Measurements from ENCODE around the gene NSUN6.
"Not testable (repeated sequence)": the region's sequence is repeated elsewhere in the genome, so short reads cannot be mapped to it uniquely, and the experiment has no call there.

NSUN6 gene

DNA sequence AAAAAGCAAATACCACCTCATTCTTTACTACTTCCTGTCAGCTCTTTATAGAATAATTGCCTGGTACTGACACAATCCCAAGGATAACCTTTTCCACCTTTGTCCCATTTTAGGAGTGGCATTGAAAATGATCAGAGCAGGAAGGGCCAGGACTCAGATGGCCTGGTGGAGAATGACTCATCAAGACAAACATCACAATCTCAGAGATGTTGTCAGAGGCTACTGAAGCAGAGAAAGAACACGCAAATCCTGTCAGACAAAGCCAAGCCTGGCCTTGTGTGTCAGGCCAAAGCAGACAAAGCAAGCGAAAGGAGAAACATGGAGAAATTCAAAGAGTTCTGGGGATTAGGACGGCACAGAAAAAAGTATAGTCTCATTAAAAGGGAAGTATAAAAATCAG, 40.9 kb downstream of the NSUN6 start:
- peak; percentile 9 for DNase-seq (ENCODE audit: low read depth)

DNA sequence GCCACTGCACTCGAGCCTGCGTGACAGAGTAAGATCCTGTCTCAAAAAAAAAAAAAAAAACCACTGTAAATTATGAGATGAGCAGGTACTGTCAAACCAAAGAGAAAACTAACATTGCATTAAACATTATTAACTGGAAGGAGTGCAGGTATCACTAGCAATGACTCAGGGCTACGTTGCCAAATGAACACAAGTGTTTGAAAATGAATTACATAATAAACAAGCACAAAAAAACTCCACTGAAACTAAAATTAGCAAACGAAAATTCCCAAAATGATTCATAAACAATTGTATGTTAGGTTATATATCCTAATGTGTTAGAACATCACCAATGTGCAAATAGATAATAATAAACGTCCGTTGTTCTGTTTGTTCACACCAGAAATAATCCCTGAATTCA, 42.8 kb downstream of the NSUN6 start:
- DNase-seq (ENCODE audit: low read depth): no peak

DNA sequence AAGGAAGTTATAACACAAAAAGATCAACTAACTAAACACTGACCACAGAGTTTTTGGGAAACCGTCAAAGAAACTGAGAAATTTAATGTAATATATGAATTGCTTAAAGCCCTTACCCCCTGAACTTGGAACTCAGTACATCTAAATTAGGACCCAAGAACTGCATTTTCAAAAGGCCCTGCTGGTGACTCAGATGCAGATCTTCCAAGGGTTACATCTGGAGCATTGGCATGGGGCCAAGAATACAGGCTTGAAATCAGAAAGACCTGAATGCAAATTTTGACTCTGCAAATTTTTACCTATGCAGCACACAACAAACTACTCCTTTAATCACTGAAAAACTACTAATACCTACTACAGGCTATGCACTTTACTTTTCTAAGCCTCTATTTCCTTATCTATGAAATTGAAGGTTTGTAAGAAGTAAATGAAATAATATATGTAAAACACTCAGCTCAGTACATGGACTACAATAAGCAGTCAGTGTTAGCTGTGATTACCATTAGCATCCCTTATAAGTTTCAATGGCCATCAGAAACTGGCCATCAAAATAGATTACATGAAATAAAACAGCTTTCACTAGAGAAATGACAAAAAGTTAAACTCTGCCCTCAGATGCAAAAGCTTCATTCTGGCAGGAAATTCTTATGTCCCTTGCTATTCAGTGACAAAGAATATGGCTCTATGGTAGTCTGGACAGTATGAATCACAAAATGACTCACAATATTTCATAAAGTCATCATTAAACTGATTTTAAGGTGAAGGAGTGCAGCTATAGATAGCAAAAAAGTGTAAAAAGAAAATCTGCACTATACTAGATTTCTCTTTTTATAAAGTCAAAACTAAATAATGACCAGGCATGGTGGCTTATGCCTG, 43.6 kb downstream of the NSUN6 start:
- DNase-seq (ENCODE audit: low read depth): peak; percentile 68

DNA sequence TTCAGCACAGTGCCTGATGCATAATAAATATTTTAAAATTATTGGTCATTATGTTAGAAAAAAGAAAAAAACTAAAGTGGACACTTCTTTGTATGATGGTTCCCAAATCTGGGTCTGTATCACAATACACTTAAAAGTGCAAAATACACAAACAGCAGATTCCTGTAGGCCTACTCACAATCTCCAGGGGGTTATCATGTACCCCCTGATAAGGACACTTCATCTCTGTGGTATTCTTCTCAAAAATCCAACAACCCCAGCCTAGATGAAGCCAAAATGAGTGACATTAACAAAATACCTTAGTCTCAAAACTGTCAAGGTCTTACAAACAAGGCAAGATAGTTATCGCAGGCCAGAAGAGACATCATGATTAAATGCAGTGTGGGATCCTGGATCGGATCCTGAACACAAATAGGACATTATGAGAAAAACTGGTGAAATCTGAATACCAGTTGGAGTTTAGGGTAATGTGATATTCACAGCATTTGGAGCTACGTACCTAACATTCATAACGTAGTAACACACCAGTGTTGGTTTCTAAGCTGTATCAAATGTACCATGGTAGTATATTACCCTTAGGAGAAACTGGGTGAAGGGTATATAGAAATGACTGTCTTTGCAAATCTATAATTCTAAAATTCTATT, 45.2 kb downstream of the NSUN6 start:
- DNase-seq (ENCODE audit: low read depth): peak; percentile 19

DNA sequence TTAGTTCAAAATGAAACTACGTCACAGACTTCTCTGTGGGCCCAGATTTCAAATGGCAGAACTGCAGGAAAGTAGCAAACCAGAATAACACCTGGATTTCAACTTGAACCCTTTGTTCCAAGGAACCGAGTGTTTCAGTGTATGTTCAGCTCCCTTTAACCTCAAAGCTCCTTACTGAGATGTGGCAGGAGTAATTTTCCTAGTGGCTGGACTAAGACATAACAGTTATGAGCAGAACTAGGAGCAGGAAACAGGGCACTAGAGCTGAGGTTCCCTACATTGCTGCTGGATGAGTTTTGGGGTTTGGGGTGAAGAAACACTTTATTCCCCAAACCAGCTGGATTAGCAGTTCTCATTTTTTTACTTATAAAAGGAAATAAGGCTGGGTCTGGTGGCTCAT, 50.1 kb downstream of the NSUN6 start:
- no peak for DNase-seq (ENCODE audit: low read depth)

DNA sequence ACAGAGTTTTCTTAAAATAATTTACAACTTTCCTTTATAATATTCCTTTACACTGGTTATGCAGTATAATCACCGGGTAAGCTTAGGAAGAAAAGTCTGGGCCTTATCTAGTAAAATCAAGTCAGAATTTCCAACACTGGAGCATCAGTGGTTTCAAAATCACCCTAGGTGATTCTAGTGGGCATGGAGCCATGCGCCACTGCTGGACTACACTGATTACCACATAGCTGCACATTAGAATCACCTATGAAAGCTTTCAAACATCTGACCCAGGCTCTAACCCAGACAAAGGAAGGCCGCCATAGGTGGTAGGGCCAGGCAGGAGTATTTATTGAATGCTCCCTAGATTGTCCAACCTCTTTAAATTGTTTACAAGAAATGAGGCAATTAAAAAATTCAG, 52.0 kb downstream of the NSUN6 start:
- DNase-seq (ENCODE audit: low read depth): no peak

DNA sequence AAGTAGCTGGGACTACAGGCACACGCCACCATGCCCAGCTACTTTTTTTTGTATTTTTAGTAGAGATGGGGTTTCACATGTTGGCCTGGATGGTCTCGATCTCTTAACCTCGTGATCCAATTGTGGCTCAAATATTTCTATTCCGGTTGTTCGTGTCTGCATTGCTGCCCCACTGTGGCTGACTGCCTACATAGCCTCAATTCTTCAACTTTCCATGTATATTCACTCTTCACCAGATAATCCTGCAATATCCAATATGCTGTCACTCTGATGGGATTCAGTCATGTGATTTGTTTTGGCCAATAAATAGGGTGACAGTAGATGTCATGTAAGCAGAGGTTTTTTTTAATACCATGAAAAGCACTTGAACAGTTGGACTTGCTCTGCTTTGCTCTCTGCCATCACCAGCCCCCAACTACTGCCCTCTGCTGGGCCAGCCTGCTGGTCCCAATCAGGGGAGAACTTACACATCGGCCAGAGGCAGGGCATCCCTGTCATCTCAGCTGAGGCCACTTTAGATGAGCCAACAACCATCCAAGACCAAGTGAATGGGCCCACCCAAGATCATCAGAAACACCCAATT, 56.7 kb downstream of the NSUN6 start:
- no peak for DNase-seq (ENCODE audit: low read depth)

DNA sequence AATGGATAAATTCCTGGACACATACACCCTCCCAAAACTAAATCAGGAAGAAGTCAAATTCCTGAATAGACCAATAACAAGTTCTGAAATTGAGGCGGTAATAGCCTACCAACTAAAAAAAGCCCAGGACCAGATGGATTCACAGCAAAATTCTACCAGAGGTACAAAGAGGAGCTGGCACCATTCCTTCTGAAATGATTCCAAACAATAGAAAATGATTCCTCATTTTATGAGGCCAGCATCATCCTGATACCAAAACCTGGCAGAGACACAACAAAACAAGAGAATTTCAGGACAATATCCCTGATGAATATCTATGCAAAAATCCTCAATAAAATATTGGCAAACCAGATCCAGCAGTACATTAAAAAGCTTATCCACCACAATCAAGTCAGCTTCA, 60.2 kb downstream of the NSUN6 start:
- DNase-seq (ENCODE audit: low read depth): not testable (repeated sequence)

DNA sequence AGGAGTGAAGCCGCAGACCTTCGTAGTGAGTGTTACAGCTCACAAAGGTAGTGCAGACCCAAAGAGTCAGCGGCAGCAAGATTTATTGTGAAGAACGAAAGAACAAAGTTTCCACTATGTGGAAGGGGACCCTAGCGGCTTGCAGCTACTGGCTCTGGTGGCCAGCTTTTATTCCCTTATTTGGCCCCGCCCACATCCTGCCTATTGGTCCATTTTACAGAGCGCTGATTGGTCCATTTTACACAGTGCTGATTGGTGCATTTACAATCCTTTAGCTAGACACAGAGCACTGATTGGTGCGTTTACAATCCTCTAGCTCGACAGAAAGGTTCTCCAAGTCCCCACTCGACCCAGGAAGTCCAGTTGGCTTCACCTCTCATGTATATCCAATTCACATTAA, 64.8 kb downstream of the NSUN6 start:
- not testable (repeated sequence) for DNase-seq (ENCODE audit: low read depth)

DNA sequence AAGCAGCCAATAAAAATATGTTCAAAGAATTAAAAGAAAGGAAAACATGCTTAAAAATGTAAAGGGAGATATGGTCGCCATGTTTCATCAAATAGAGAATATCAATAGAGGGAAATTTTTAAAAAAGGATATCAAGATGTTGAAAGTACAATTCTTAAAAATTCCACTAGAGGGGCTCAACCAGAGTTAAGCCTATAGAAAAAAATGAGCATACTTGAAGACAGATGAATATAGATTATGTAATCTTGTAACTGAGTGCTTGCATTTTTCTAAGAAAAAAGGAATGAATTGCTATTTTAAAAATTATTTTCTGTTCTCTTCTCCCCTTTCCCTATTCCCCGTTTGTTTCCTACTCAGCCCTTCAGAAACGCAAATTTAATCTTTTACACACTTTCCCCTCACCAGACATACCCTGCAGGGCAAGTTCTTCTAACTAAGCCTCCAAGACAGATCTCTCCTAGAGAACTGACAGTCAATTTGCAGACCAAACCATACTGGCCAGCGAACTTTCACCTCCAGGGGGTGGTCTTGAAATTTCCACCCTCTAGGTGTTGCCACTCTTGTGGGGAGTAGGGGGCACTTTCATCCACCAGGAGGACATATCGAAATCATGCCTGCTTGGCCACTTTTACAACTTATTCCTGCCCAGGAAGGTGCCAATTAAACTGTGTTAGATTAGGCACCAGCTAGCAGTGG, 67.7 kb downstream of the NSUN6 start:
- no peak for DNase-seq (ENCODE audit: low read depth)

DNA sequence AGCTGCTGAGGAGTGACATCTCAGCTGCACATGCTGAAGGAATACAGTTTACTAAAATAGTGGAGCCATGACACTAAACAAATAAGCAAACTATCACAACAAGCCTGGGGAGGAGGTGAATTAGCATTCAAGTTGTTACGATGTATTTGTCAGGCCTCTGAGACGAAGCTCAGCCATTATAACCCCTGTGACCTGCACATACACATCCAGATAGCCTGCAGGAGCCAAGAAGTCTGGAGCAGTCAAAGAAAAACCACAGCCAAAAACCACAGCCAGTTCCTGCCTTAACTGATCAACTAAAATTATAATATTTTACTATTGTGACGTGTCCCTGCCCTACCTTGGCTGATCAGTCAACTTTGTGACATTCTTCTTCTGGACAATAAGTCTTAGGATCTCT, 68.6 kb downstream of the NSUN6 start:
- no peak for DNase-seq (ENCODE audit: low read depth)

DNA sequence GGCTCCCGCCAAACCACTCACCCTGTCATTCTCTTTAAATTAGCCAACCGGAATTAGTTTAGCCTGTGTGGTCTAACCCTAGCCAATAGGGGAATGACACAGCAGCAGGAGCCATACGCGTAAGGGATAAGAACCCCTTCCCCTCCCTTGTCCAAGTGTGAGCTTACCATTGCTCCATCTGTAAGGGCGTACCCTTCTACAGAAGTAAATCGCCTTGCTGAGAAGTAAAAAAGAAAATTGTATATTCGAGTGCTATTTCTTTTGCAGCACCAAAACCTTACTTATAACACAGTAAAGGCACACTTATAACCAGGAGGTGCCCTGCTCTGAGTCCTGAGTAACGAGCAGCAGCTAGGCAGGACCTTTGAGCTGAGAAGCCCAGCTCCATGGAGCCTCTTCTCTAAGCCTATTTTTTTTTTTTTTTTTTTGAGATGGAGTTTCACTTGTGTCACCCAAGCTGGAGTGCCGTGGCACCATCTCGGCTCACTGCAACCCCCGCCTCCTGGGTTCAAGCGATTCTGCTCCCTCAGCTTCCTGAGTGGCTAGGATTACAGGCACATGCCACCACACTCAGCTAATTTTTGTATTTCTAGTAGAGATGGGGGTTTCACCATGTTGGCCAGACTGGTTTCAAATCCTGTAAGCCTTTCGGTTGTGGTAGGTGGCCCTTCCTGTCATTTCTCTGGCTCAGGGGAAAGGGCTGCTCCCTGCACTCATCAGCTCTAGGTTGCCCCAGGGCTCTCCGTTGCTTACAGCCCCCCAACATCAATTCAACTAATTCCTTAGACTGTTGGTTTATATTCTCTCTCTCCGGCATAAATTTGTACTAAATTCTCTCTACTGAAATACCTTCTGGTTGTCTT, 73.3 kb downstream of the NSUN6 start:
- no peak for DNase-seq (ENCODE audit: low read depth)

DNA sequence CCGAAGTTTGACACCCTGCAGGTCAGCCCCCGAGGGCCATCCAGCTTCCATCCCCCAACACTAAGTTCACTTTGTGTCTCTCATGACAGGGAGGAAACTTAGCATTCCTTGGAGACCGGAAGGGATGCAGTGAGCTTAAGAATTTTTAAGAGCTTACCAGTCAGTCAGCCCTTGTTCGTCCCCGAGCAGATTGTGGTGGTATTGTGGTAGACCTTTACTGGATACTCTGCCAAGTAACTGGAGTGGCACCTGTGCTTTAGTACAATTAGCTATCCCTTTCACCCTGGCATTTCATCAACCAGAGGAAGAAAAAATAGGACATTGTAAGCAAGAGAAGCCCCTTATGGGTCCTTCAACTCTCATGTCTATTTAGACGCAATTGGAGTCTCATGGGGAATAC, 74.8 kb downstream of the NSUN6 start:
- DNase-seq (ENCODE audit: low read depth): no peak

DNA sequence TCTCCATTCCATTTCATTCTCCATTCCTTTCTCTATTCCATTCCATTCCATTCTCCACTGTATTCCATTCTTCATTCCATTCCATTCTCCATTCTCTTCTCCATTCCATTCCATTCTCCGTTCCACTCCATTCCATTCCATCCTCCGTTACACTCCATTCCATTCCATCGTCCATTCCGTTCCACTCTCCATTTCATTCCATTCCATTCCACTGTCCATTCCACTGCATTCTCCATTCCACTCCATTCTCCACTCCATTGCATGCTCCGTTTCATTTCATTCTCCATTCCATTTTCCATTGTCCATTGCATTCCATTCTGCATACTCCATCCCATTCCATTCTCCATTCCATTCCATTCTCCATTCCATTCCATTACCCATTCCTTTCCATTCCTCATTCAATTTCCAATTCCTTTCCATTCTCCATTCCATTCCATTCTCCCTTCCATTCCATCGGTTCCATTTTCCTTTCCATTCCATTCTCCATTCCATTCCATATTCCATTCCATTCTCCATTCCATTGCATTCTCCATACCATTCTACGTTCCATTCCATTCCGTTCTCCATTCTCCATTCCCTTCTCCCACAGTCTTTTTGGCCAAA, 78.3 kb downstream of the NSUN6 start:
- DNase-seq (ENCODE audit: low read depth): no peak

DNA sequence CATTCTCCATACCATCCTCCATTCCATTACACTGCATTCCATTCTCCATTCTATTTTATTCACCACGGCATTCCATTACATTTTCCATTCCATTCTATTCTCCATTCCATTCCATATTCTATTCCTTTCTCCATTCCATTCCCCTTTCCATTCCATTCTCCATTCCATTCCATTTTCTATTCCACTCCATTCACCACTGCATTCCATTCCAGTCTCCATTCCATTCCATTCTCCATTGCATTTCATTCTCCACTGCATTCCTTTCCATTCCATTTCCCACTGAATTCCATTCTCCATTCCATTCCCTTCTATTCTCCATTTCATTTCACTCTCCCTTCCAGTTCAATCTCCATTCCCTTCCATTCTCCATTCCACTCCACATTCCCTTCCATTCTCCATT, 79.6 kb downstream of the NSUN6 start:
- no peak for DNase-seq (ENCODE audit: low read depth)

DNA sequence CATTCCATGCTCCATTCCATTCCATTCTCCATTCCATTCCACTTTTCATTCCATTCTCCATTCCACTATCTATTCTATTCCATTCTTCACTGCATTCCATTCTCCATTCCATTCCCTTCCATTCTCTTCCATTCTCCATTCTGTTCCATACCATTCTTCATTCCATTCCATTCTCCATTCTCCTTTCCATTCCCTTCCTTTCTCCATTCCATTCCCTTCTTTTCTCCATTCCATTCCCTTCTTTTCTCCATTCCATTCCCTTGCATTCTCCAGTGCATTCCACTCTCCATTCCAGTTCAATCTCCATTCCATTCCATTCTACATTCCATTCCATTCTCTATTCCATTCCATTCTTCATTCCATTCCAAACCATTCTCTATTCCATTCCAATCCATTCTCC, 80.3 kb downstream of the NSUN6 start:
- no peak for DNase-seq (ENCODE audit: low read depth)

DNA sequence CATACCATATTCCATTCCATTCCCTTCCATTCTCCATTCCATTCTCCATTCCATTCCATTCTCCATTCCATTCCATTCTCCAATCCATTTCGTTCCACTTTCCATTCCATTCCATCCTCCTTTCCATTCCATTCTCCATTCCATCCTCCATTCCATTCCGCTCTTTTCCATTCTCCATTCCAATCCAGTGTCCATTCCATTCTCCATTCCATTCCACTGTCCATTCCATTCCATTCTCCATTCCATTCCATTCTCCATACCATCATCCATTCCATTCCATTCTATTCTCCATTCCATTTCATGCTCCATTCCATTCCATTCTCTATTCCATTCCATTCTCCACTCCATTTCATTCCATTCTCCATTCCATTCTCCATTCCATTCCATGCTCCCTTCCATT, 81.0 kb downstream of the NSUN6 start:
- DNase-seq (ENCODE audit: low read depth): not testable (repeated sequence)

DNA sequence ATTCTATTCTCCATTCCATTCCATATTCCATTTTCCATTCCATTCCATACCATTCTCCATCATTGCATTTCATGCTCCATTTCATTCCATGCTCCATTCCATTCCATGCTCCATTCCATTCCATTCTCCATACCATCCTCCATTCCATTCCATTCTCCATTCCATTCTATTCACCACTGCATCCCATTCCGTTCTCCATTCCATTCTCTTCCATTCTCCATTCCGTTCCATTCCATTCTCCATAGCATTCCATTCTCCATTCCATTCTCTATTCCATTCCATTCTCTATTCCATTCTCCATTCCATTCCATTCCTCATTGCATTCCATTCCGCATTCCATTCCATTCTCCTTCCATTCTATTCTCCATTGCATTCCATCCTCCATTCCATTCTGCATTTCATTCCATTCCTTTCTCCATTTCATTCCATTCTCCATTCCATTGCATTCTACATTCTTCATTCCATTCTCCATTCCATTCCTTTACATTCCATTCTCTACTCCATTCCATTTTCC, 84.0 kb downstream of the NSUN6 start:
- no peak for DNase-seq (ENCODE audit: low read depth)

DNA sequence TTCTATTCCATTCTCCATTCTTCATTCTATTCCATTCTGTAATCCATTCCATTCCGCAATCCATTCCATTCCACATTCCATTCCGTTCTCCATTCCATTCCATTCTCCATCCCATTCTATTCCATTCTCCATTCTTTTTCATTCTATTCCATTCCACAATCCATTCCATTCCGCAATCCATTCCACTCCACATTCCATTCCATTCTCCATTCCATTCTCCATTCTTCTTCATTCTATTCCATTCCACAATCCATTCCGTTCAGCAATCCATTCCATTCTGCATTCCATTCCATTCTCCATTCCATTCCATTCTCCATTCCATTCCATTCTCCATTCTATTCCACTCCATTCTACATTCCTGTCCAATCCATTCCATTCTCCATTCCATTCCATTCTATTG, 85.2 kb downstream of the NSUN6 start:
- DNase-seq (ENCODE audit: low read depth): no peak

DNA sequence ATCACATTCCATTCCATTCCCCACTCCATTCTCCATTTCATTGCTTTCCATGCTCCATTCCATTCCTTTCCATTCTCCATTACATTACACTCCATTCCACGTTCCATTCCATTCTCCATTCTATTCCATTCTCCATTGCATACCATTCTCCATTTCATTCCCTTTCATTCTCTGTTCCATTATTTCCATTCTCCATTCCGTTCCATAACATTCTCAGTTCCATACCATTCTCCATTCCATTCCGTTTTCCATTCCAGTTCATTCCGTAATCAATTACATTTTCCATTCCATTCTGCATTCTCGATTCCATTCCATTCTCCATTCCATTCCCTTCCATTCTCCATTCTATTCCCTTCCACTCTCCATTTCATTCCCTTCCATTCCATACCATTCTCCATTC, 86.4 kb downstream of the NSUN6 start:
- DNase-seq (ENCODE audit: low read depth): no peak
